Neuronal stem cell (in vitro differentiated cells): ENCODE results near the gene ARV1.

ENCODE experiments used
- DNase-seq: peaks from one replicate; pipeline ENCODE4 v3.0.0-alpha.2; 2013; ENCODE audit warnings: low spot score
- H2AFZ ChIP-seq: one replicate; pipeline ENCODE4 v1.6.1; 2013; ENCODE audit warnings: mild to moderate bottlenecking, low read length, inconsistent platforms
- H2AK5ac ChIP-seq: 2 replicates; pipeline ENCODE4 v1.6.1; 2013; ENCODE audit warnings: low read depth, mild to moderate bottlenecking, inconsistent platforms, low read length, moderate library complexity, mixed read lengths
- H2BK120ac ChIP-seq: 2 replicates; pipeline ENCODE4 v1.6.1; 2013; ENCODE audit warnings: low read depth, mild to moderate bottlenecking, inconsistent platforms, low read length, moderate library complexity, mixed read lengths
- H2BK12ac ChIP-seq: one replicate; pipeline ENCODE4 v1.6.1; 2013; ENCODE audit warnings: low read length, inconsistent platforms
- H2BK15ac ChIP-seq: 2 replicates; pipeline ENCODE4 v1.6.1; 2013; ENCODE audit warnings: mild to moderate bottlenecking, low read length, inconsistent platforms, mixed read lengths
- H2BK5ac ChIP-seq: one replicate; pipeline ENCODE4 v1.6.1; 2013; ENCODE audit warnings: inconsistent platforms, mild to moderate bottlenecking, low read length, moderate library complexity
- H3K14ac ChIP-seq: one replicate; pipeline ENCODE4 v1.6.1; 2013; ENCODE audit warnings: low read length, inconsistent platforms
- H3K18ac ChIP-seq: 2 replicates; pipeline ENCODE4 v1.6.1; 2013; ENCODE audit warnings: low read length, inconsistent platforms
- H3K23ac ChIP-seq: 2 replicates; pipeline ENCODE4 v1.6.1; 2013; ENCODE audit warnings: low read depth, mild to moderate bottlenecking, mixed read lengths, low read length, inconsistent platforms; ENCODE audit not compliant: poor library complexity
- H3K27ac ChIP-seq: replicated peaks from 3 replicates; pipeline ENCODE4 v1.5.1; 2013; ENCODE audit warnings: low read length, inconsistent platforms
- H3K27me3 ChIP-seq, 3 experiments: 2 replicates each; pipeline ENCODE4 v1.6.1; 2013; ENCODE audit warnings: low read length in 3 of 3, mild to moderate bottlenecking in 2 of 3, inconsistent platforms in 1 of 3, low read depth in 1 of 3, mixed read lengths in 1 of 3, moderate library complexity in 1 of 3; ENCODE audit not compliant: control insufficient read depth in 3 of 3, insufficient read depth in 3 of 3
- H3K36me3 ChIP-seq, 2 donors: replicated peaks in 1 of 2; 2 replicates each; pipeline ENCODE4 v1.6.1; 2013; ENCODE audit warnings: low read length in 2 of 2; ENCODE audit not compliant: control insufficient read depth in 2 of 2, insufficient read depth in 2 of 2
- H3K4ac ChIP-seq: 2 replicates; pipeline ENCODE4 v1.6.1; 2013; ENCODE audit warnings: inconsistent platforms, mild to moderate bottlenecking, low read length, moderate library complexity
- H3K4me1 ChIP-seq, 2 donors: 1 replicate in 1 of 2; 2 replicates in 1 of 2; pipeline ENCODE4 v1.6.1; 2013; ENCODE audit warnings: low read length in 2 of 2, low read depth in 1 of 2; ENCODE audit not compliant: control insufficient read depth in 2 of 2, insufficient read depth in 1 of 2
- H3K4me2 ChIP-seq: one replicate; pipeline ENCODE4 v1.6.1; 2013; ENCODE audit warnings: mild to moderate bottlenecking, low read length, inconsistent platforms; ENCODE audit not compliant: insufficient read depth, poor library complexity, severe bottlenecking
- H3K4me3 ChIP-seq, 2 donors: 2 replicates each; pipeline ENCODE4 v1.5.1; 2013; ENCODE audit warnings: low read length in 2 of 2, mild to moderate bottlenecking in 2 of 2, inconsistent platforms in 1 of 2, moderate library complexity in 1 of 2
- H3K79me1 ChIP-seq: one replicate; pipeline ENCODE4 v1.6.1; 2013; ENCODE audit warnings: low read depth, mild to moderate bottlenecking, inconsistent platforms, low read length, moderate library complexity
- H3K9ac ChIP-seq: one replicate; pipeline ENCODE4 v1.6.1; 2013; ENCODE audit warnings: mild to moderate bottlenecking, low read depth, low read length, inconsistent platforms; ENCODE audit not compliant: poor library complexity
- H3K9me3 ChIP-seq, 2 donors: replicated peaks in 1 of 2; 2 replicates each; pipeline versions ENCODE3 to v1.6.1; 2013; ENCODE audit warnings: low read length in 2 of 2, mild to moderate bottlenecking in 2 of 2, inconsistent platforms in 1 of 2, low read depth in 1 of 2, mixed read lengths in 1 of 2, moderate library complexity in 1 of 2; ENCODE audit not compliant: control insufficient read depth in 2 of 2, insufficient read depth in 1 of 2
- H4K8ac ChIP-seq: one replicate; pipeline ENCODE4 v1.6.1; 2013; ENCODE audit warnings: low read depth, mild to moderate bottlenecking, inconsistent platforms, low read length, moderate library complexity
- H4K91ac ChIP-seq: one replicate; pipeline ENCODE4 v1.6.1; 2013; ENCODE audit warnings: low read length, low read depth, mild to moderate bottlenecking, inconsistent platforms; ENCODE audit not compliant: poor library complexity
- WGBS, 2 donors: extraction: QIAGEN DNeasy Blood & Tissue Kit; methylation state at CpG; one replicate each; pipeline ENCODE4 v1.1.7; 2013; ENCODE audit warnings: missing lambda C conversion rate in 2 of 2, mixed read lengths in 1 of 2; ENCODE audit not compliant: insufficient read length in 2 of 2, insufficient replicate concordance in 1 of 2; ENCODE audit errors: extremely low coverage in 2 of 2; 5-methylcytosine and 5-hydroxymethylcytosine counted together

ARV1 gene

DNA sequence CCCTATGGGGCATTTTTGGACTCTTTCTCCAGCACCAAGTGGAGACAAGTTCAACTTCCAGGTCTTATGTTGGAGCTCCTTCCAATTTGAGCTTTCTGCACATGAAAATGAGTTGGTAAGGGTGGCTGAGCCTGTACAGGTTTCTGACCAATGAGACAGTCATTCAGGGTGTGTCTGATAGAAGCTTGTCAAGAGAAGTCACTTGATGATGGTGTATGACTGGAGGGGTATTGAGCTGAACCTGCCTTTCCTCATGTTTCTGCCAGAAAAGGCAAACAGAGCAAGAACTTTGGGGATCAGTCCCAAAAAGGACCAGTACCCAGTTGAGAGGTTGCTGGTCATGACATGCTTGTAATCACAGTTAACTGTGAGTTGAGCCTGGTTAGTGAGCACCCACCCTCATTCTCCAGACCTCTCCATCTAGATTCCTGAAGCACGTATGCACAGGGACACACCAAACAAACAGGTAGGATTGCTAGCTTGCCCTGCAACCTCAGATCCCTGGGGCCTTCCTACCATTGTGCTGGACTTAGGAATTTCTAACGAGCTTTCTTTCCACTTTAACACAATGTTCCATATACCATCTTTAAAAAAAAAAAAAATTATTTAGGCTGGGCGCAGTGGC is 34.6 kb downstream of the ARV1 start:
- no peak overlapping the region for H4K8ac ChIP-seq
- no peak overlapping the region for H3K14ac ChIP-seq
- no peak overlapping the region for H3K27ac ChIP-seq
- peaks cover 0 to 2% of the 10 kb centered on the region in 2 donors for H3K9me3 ChIP-seq
- no peak overlapping the region for H3K9ac ChIP-seq
- no peak overlapping the region for H2AFZ ChIP-seq
- peaks cover 0 to 11% of the 10 kb centered on the region in 2 donors for H3K36me3 ChIP-seq
- H3K4ac ChIP-seq = no peak overlapping the region
- no peak overlapping the region for H2BK5ac ChIP-seq
- no peak overlapping the region for H3K18ac ChIP-seq
- H2BK120ac ChIP-seq = no peak overlapping the region
- no peak overlapping the region for H4K91ac ChIP-seq
- WGBS, 2 donors = no CpG with 5 or more reads among the region's 3 CpGs
- no peaks in the 10 kb centered on the region for H3K79me1 ChIP-seq
- H3K4me1 ChIP-seq = no peaks in the 10 kb centered on the region
- no peak overlapping the region for H3K23ac ChIP-seq
- no peak overlapping the region for H2AK5ac ChIP-seq
- no peak overlapping the region for H3K4me2 ChIP-seq
- H3K4me3 ChIP-seq = no peak overlapping the region
- DNase-seq = no peak
- H2BK15ac ChIP-seq = no peak overlapping the region
- no peaks in the 10 kb centered on the region for H3K27me3 ChIP-seq
- no peak overlapping the region for H2BK12ac ChIP-seq

GRCh38 chr1:231016234-231016633 is 37.3 kb downstream of the ARV1 start:
- H3K9ac ChIP-seq = no peak overlapping the region
- H3K4me3 ChIP-seq = no peak overlapping the region
- H2BK12ac ChIP-seq = no peak overlapping the region
- no peak overlapping the region for H2AK5ac ChIP-seq
- peaks cover 2 to 28% of the 10 kb centered on the region in 2 donors for H3K36me3 ChIP-seq
- no CpG with 5 or more reads among the region's 6 CpGs for WGBS, 2 donors
- no peak overlapping the region for H2BK15ac ChIP-seq
- H3K14ac ChIP-seq = no peak overlapping the region
- H3K4me1 ChIP-seq = no peaks in the 10 kb centered on the region
- no peaks in the 10 kb centered on the region for H3K9me3 ChIP-seq
- peaks cover 2% of the 10 kb centered on the region for H3K79me1 ChIP-seq
- H4K8ac ChIP-seq = no peak overlapping the region
- no peak overlapping the region for H2BK120ac ChIP-seq
- no peak overlapping the region for H3K18ac ChIP-seq
- H3K27ac ChIP-seq = no peak overlapping the region
- H3K27me3 ChIP-seq = no peaks in the 10 kb centered on the region
- H2BK5ac ChIP-seq = no peak overlapping the region
- no peak overlapping the region for H3K23ac ChIP-seq
- no peak overlapping the region for H4K91ac ChIP-seq
- no peak overlapping the region for H2AFZ ChIP-seq
- DNase-seq = no peak
- no peak overlapping the region for H3K4me2 ChIP-seq
- no peak overlapping the region for H3K4ac ChIP-seq

- no peak overlapping the region for H3K4ac ChIP-seq
- no peak overlapping the region for H4K91ac ChIP-seq
- H2BK15ac ChIP-seq = no peak overlapping the region
- H3K36me3 ChIP-seq = peaks cover 2 to 28% of the 10 kb centered on the region in 2 donors
- H3K27ac ChIP-seq = no peak overlapping the region
- no peak overlapping the region for H3K9ac ChIP-seq
- H3K4me2 ChIP-seq = no peak overlapping the region
- H2BK5ac ChIP-seq = no peak overlapping the region
- H2AK5ac ChIP-seq = no peak overlapping the region
- H2BK120ac ChIP-seq = no peak overlapping the region
- no CpG with 5 or more reads among the region's 5 CpGs for WGBS, 2 donors
- no peak overlapping the region for H4K8ac ChIP-seq
- peaks cover 2% of the 10 kb centered on the region for H3K79me1 ChIP-seq
- H3K23ac ChIP-seq = no peak overlapping the region
- DNase-seq = no peak
- H3K18ac ChIP-seq = no peak overlapping the region
- no peaks in the 10 kb centered on the region for H3K9me3 ChIP-seq
- H2AFZ ChIP-seq = no peak overlapping the region
- no peak overlapping the region for H3K4me3 ChIP-seq
- no peak overlapping the region for H2BK12ac ChIP-seq
- H3K14ac ChIP-seq = no peak overlapping the region
- H3K4me1 ChIP-seq = no peaks in the 10 kb centered on the region
- H3K27me3 ChIP-seq = no peaks in the 10 kb centered on the region
Observed at GRCh38 chr1:231016966-231017365, 38.1 kb downstream of the ARV1 start.

- Histone ChIP-seq H3K9me3 (no peaks in the 10 kb centered on the region), H3K27ac (no peak overlapping the region), H3K9ac (no peak overlapping the region), H3K14ac (no peak overlapping the region), H3K4me3 (peak overlapping the region in 1 of 2 donors; percentile 61), H2BK5ac (peak overlapping the region; percentile 46), H2AK5ac (no peak overlapping the region), H3K4ac (peak overlapping the region; percentile 42), H3K79me1 (peaks cover 2% of the 10 kb centered on the region), H3K4me2 (no peak overlapping the region), H2AFZ (no peak overlapping the region), H2BK120ac (no peak overlapping the region), H3K27me3 (no peaks in the 10 kb centered on the region), H4K8ac (no peak overlapping the region), H3K23ac (no peak overlapping the region), H2BK12ac (no peak overlapping the region), H4K91ac (no peak overlapping the region), H3K36me3 (peaks cover 2 to 28% of the 10 kb centered on the region in 2 donors), H3K18ac (no peak overlapping the region), H3K4me1 (no peaks in the 10 kb centered on the region), H2BK15ac (no peak overlapping the region)
- WGBS, 2 donors = no CpG with 5 or more reads among the region's 14 CpGs
- no peak for DNase-seq
Observed at GRCh38 chr1:231019711-231020110, 40.8 kb downstream of the ARV1 start.
